Thyroid gland (tissue), 4 donors: Measurements from ENCODE around the gene LAMB3.

ENCODE experiments used
- CTCF ChIP-seq, 6 experiments: fragments of 200-600 bp in 3 of 6; fragments of 450-650 bp in 3 of 6; sonication (generic) in 3 of 6; IDR thresholded peaks; one replicate each; pipeline ENCODE4 v1.5.1; 2016 to 2019; ENCODE audit warnings: antibody characterized with exemption in 6 of 6, mild to moderate bottlenecking in 2 of 6, inconsistent platforms in 1 of 6, moderate library complexity in 1 of 6
- POLR2A ChIP-seq, 2 donors: fragments of 450-650 bp; IDR thresholded peaks; one replicate each; pipeline ENCODE4 v1.6.1; 2017; ENCODE audit warnings: antibody characterized with exemption in 2 of 2, mild to moderate bottlenecking in 2 of 2, moderate library complexity in 1 of 2

GRCh38 chr1:209691237-209691636 is 39.0 kb upstream of the LAMB3 start:
- no peak for TF ChIP-seq CTCF (IDR thresholded peaks at IDR 0.05)
- no peak for TF ChIP-seq POLR2A (IDR thresholded peaks at IDR 0.05)
